ENCODE results near the gene TET1. TPM values are rescaled to one million over a fixed set of nuclear protein-coding genes. Genes with fewer than 3 reads are reported as not detected.

The TET1 gene
- total and polyA plus RNA-seq, 9 of the 15 experiments (the other 6 are each of a cell fraction or from before 2014, with no cell fraction given), result 2.6 to 21.3 (median 11.6) TPM

GRCh38 chr10:68721673-68722335 lies 161.7 kb downstream of the TET1 start (continued):
- no peak for TF ChIP-seq E2F3 (CRISPR knock-in tag; IDR thresholded peaks at IDR 0.05)
- peak; percentile 7 for TF ChIP-seq PCBP1 (IDR thresholded peaks at IDR 0.05; ENCODE audit: low read depth, low read length, poor library complexity, severe bottlenecking)
- TF ChIP-seq CC2D1A (IDR thresholded peaks at IDR 0.05), result no peak

GRCh38 chr10:68725016-68725415 lies 164.9 kb downstream of the TET1 start:
- no peak overlapping the region for H3K4me2 ChIP-seq (ENCODE audit: insufficient read depth, low read length)
- ChIA-PET POLR2A (interaction anchor here (0.5 to 1.7 kb wide), 5 partner anchors 10 to 258 kb away, joined by 3 to 5 read pairs (median 3); no protein-coding TSS in a partner anchor), CTCF (ENCODE audit: low intra/inter-chr PET ratio) (no interaction called here)
- BruUV-seq (replicated peaks), result no TSS peak
- no peaks in the 10 kb centered on the region for H3K9me1 ChIP-seq (ENCODE audit: control insufficient read depth, insufficient read depth, low read length)
- H2AFZ ChIP-seq (ENCODE audit: low read depth, low read length), result no peak overlapping the region
- peaks cover 0 to 17% of the 10 kb centered on the region in 2 experiments; a peak in 2 of 5 replicates for H3K4me1 ChIP-seq (replicated peaks in 1 of 2; ENCODE audit: control insufficient read depth in 2 of 2, insufficient read depth in 2 of 2, low read length in 2 of 2)
- no peak overlapping the region for H3K9ac ChIP-seq (ENCODE audit: insufficient read depth in 1 of 2, low read depth in 2 of 2, low read length in 2 of 2)
- H3K9me3 ChIP-seq (replicated peaks; ENCODE audit: control insufficient read depth, insufficient read depth, low read depth, low read length), result no peaks in the 10 kb centered on the region; the same call in 1 of the 2 replicates
- in situ Hi-C loops (cut with MboI), result no loop called here
- DNase-seq (ENCODE audit: extremely low read depth in 1 of 4, low spot score in 3 of 4), result no peak
- FAIRE-seq, result no peak
- TF ChIP-seq ZNF277 (CRISPR knock-in tag; IDR thresholded peaks at IDR 0.05; ENCODE audit: borderline replicate concordance) (no peak), POLR2A (conservative IDR thresholded peaks at IDR 0.05) (0 out of 2 replicates have a peak, but pooled peaks have one; percentile 15), POLR2AphosphoS5 (IDR thresholded peaks at IDR 0.05; ENCODE audit: control insufficient read depth, insufficient read depth, low read depth, low read length) (peak; percentile 19; the same call in 1 of the 2 replicates), PREB (CRISPR knock-in tag; IDR thresholded peaks at IDR 0.05) (no peak)
- 98% methylated on average over 14 of the region's 14 CpGs for WGBS (ENCODE audit: insufficient coverage, low coverage, missing lambda C conversion rate)
- H4K20me1 ChIP-seq (replicated peaks; ENCODE audit: control insufficient read depth, insufficient read depth, low read length), result no peaks in the 10 kb centered on the region
- ATAC-seq, result no peak
- no peak overlapping the region for H3K27ac ChIP-seq (ENCODE audit: extremely low read depth, low read depth, low read length)
- H3K27me3 ChIP-seq (ENCODE audit: control insufficient read depth in 2 of 2, insufficient read depth in 2 of 2, low read length in 2 of 2), result no peaks in the 10 kb centered on the region
- intact Hi-C loops (cut with micrococcal nuclease), result no loop called here
- peaks cover 71% of the 10 kb centered on the region for H3K36me3 ChIP-seq (ENCODE audit: control insufficient read depth, insufficient read depth, low read length)
- no peak overlapping the region for H3K4me3 ChIP-seq
- H3K79me2 ChIP-seq (ENCODE audit: control insufficient read depth, insufficient read depth, low read length), result peaks cover 77% of the 10 kb centered on the region

Data from K562 (cell line).